Mucosa of descending colon (tissue), 3 donors: ENCODE measurements around the gene LSM10. TPM values are rescaled to one million over a fixed set of nuclear protein-coding genes. Genes with fewer than 3 reads are reported as not detected.

Experiments
- ATAC-seq: fragments of 200-7000 bp; cut with Tn5 transposase; one replicate; pipeline ENCODE4 v1.9.1; 2020; ENCODE audit warnings: mild to moderate bottlenecking, moderate library complexity
- DNase-seq, 3 donors: peaks; one replicate each; pipeline ENCODE4 v3.0.0-alpha.2; 2020
- H3K36me3 ChIP-seq: fragments of 200-600 bp; one replicate; pipeline ENCODE4 v1.8.0; 2021; ENCODE audit warnings: low read depth, mild to moderate bottlenecking
- H3K4me1 ChIP-seq: fragments of 200-600 bp; one replicate; pipeline ENCODE4 v1.8.0; 2021; ENCODE audit warnings: low read depth, mild to moderate bottlenecking
- H3K4me3 ChIP-seq: fragments of 200-600 bp; one replicate; pipeline ENCODE4 v1.8.0; 2021; ENCODE audit warnings: mild to moderate bottlenecking
- H3K9me3 ChIP-seq: fragments of 200-600 bp; one replicate; pipeline ENCODE4 v1.8.0; 2021; ENCODE audit warnings: mild to moderate bottlenecking
- CTCF ChIP-seq: fragments of 200-600 bp; IDR thresholded peaks from one replicate; pipeline ENCODE4 v1.8.0; 2022; ENCODE audit warnings: antibody characterized with exemption, mild to moderate bottlenecking
- intact Hi-C, 2 donors: fragments of 100-400 bp; cut with DNase I in 1 of 2; cut with micrococcal nuclease in 1 of 2; formaldehyde crosslinking; loops; one replicate each; pipeline versions ENCODE4 v1.11.0 to v1.11.1; 2022; cut with DNase I, micrococcal nuclease
- total RNA-seq, 3 donors: library from RNA; stranded (reverse); fragmentation: NEBNext Ultra II Directional in 2 of 3; extraction: Animal tissue kit (Norgen Biotek cat#: 25700) in 2 of 3; gene quantifications; one replicate each; pipeline versions ENCODE4 v1.2.1 to v1.2.4, GENCODE V29; 2021 to 2023
- donor health status: DM: no; HTN: no; CAD: no; lungs with moderate emphysema.
- donor health status: DM: no; HTN: no; CAD: no.
- donor health status: DM: no; HTN: yes; CAD: no.

Gene LSM10
- total RNA-seq, 3 donors from 2014 or later = 19.5 to 52.9 (median 22.5) TPM

DNA sequence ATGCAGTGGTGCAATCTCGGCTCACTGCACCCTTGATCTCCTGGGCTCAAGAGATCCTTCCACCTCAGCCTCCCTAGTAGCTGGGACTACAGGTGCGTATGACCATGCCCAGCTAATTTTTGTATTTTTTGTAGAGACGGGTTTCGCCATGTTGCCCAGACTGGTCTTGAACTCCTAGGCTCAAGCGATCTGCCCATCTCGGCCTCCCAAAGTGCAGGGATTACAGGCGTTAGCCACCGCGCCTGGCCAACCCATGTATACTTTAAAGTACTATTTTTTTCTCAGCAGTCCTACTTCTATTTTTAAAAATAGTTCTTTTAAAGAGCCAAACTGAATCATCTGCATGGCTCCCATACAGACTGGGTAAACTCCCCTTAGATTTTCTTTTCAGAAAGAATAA lies 15.5 kb downstream of the LSM10 start:
- H3K4me3 ChIP-seq = no peak overlapping the region
- intact Hi-C loops = no loop called here
- DNase-seq (no peak), ATAC-seq (no peak)
- H3K4me1 ChIP-seq = peaks cover 26% of the 10 kb centered on the region
- no peak for TF ChIP-seq CTCF
- H3K36me3 ChIP-seq = peaks cover 4% of the 10 kb centered on the region
- H3K9me3 ChIP-seq = no peaks in the 10 kb centered on the region

DNA sequence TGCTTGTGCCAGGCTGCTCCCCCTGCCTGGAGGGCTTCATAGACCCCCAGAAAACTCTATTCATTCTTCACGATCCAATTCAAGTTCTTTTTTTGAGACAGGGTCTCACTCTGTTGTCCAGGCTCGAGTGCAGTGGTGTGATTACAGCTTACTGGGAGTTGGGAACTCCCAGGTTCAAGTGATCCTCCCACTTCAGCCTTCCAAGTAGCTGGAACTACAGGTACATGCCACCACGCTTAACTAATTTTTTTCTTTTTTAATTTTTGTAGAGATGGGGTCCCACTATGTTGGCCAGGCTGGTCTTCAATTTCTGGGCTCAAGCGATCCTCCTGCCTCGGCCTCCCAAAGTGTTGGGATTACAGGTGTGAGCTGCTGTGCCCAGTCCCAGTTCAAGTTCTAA lies 16.3 kb downstream of the LSM10 start:
- intact Hi-C loops = no loop called here
- DNase-seq (no peak), ATAC-seq (no peak)
- no peak for TF ChIP-seq CTCF
- Histone ChIP-seq H3K36me3 (peaks cover 4% of the 10 kb centered on the region), H3K4me1 (peaks cover 17% of the 10 kb centered on the region), H3K4me3 (no peak overlapping the region), H3K9me3 (no peaks in the 10 kb centered on the region)

DNA sequence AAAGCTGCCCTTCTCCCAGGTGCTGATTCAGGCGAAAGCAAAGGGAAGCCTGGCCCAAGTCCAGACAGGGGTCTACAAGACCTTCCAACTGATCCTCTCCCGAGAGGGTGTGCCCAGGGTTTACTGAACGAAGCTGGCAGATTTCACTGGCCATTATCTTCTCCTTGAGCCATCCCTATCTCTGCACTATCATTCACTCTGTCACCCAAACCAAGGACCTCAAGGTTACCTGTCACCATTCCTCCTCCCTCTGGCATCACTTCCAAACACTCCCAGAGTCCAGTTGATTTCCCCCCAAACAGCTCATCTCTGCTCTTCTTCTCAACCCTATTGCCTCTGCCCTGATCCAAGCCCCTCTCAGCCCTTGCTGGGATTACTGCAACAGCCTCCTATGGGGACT lies 16.9 kb downstream of the LSM10 start:
- H3K4me3 ChIP-seq = no peak overlapping the region
- no peak for TF ChIP-seq CTCF
- peaks cover under 1% of the 10 kb centered on the region for H3K36me3 ChIP-seq
- intact Hi-C loops = no loop called here
- H3K4me1 ChIP-seq = peaks cover 17% of the 10 kb centered on the region
- ATAC-seq = no peak
- DNase-seq = no peak
- no peaks in the 10 kb centered on the region for H3K9me3 ChIP-seq

DNA sequence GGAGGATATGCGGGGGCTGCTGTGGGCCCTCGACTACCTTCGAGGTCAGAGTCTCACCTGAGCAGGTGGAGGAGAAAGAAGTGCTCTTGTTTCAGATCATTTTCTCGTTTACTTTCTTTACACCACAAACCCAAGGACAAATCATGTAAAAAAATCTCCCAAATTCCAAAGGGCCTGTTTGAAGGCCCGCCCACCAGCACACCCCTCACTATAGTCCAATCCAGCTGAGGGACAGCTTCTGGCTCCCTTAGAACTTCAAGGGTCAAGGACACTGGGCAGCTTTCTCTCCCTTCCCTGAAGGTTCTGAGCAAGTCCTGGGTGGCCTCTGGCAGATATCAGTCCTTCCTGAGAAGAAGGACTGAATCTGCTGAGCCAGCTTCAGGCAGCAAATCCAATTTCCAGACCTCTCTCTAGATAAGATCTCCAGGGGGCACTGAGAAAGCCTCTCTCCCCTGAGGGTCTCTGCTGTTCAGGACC lies 17.5 kb downstream of the LSM10 start:
- no peaks in the 10 kb centered on the region for H3K9me3 ChIP-seq
- no peak overlapping the region for H3K4me3 ChIP-seq
- H3K36me3 ChIP-seq = no peaks in the 10 kb centered on the region
- H3K4me1 ChIP-seq = peaks cover 22% of the 10 kb centered on the region
- no peak for TF ChIP-seq CTCF
- DNase-seq (no peak), ATAC-seq (no peak)
- intact Hi-C loops = no loop called here

- DNase-seq (peak in 1 of 3 donors; percentile 24), ATAC-seq (no peak)
- Histone ChIP-seq H3K4me3 (no peak overlapping the region), H3K9me3 (no peaks in the 10 kb centered on the region), H3K4me1 (peaks cover 32% of the 10 kb centered on the region), H3K36me3 (no peaks in the 10 kb centered on the region)
- TF ChIP-seq CTCF = no peak
- intact Hi-C loops = no loop called here
These were observed 19.8 kb downstream of the LSM10 start for GRCh38 chr1:36377791-36378492.
